Neuronal stem cell (in vitro differentiated cells): ENCODE measurements around the gene CDK1.

Source experiments
- DNase-seq: peaks from one replicate; pipeline ENCODE4 v3.0.0-alpha.2; 2013; ENCODE audit warnings: low spot score
- H2AFZ ChIP-seq: one replicate; pipeline ENCODE4 v1.6.1; 2013; ENCODE audit warnings: mild to moderate bottlenecking, low read length, inconsistent platforms
- H2AK5ac ChIP-seq: 2 replicates; pipeline ENCODE4 v1.6.1; 2013; ENCODE audit warnings: low read depth, mild to moderate bottlenecking, inconsistent platforms, low read length, moderate library complexity, mixed read lengths
- H2BK120ac ChIP-seq: 2 replicates; pipeline ENCODE4 v1.6.1; 2013; ENCODE audit warnings: low read depth, mild to moderate bottlenecking, inconsistent platforms, low read length, moderate library complexity, mixed read lengths
- H2BK12ac ChIP-seq: one replicate; pipeline ENCODE4 v1.6.1; 2013; ENCODE audit warnings: low read length, inconsistent platforms
- H2BK15ac ChIP-seq: 2 replicates; pipeline ENCODE4 v1.6.1; 2013; ENCODE audit warnings: mild to moderate bottlenecking, low read length, inconsistent platforms, mixed read lengths
- H2BK5ac ChIP-seq: one replicate; pipeline ENCODE4 v1.6.1; 2013; ENCODE audit warnings: inconsistent platforms, mild to moderate bottlenecking, low read length, moderate library complexity
- H3K14ac ChIP-seq: one replicate; pipeline ENCODE4 v1.6.1; 2013; ENCODE audit warnings: low read length, inconsistent platforms
- H3K18ac ChIP-seq: 2 replicates; pipeline ENCODE4 v1.6.1; 2013; ENCODE audit warnings: low read length, inconsistent platforms
- H3K23ac ChIP-seq: 2 replicates; pipeline ENCODE4 v1.6.1; 2013; ENCODE audit warnings: low read depth, mild to moderate bottlenecking, mixed read lengths, low read length, inconsistent platforms; ENCODE audit not compliant: poor library complexity
- H3K27ac ChIP-seq: replicated peaks from 3 replicates; pipeline ENCODE4 v1.5.1; 2013; ENCODE audit warnings: low read length, inconsistent platforms
- H3K27me3 ChIP-seq, 3 experiments: 2 replicates each; pipeline ENCODE4 v1.6.1; 2013; ENCODE audit warnings: low read length in 3 of 3, mild to moderate bottlenecking in 2 of 3, inconsistent platforms in 1 of 3, low read depth in 1 of 3, mixed read lengths in 1 of 3, moderate library complexity in 1 of 3; ENCODE audit not compliant: control insufficient read depth in 3 of 3, insufficient read depth in 3 of 3
- H3K36me3 ChIP-seq, 2 donors: replicated peaks in 1 of 2; 2 replicates each; pipeline ENCODE4 v1.6.1; 2013; ENCODE audit warnings: low read length in 2 of 2; ENCODE audit not compliant: control insufficient read depth in 2 of 2, insufficient read depth in 2 of 2
- H3K4ac ChIP-seq: 2 replicates; pipeline ENCODE4 v1.6.1; 2013; ENCODE audit warnings: inconsistent platforms, mild to moderate bottlenecking, low read length, moderate library complexity
- H3K4me1 ChIP-seq, 2 donors: 1 replicate in 1 of 2; 2 replicates in 1 of 2; pipeline ENCODE4 v1.6.1; 2013; ENCODE audit warnings: low read length in 2 of 2, low read depth in 1 of 2; ENCODE audit not compliant: control insufficient read depth in 2 of 2, insufficient read depth in 1 of 2
- H3K4me2 ChIP-seq: one replicate; pipeline ENCODE4 v1.6.1; 2013; ENCODE audit warnings: mild to moderate bottlenecking, low read length, inconsistent platforms; ENCODE audit not compliant: insufficient read depth, poor library complexity, severe bottlenecking
- H3K4me3 ChIP-seq, 2 donors: 2 replicates each; pipeline ENCODE4 v1.5.1; 2013; ENCODE audit warnings: low read length in 2 of 2, mild to moderate bottlenecking in 2 of 2, inconsistent platforms in 1 of 2, moderate library complexity in 1 of 2
- H3K79me1 ChIP-seq: one replicate; pipeline ENCODE4 v1.6.1; 2013; ENCODE audit warnings: low read depth, mild to moderate bottlenecking, inconsistent platforms, low read length, moderate library complexity
- H3K9ac ChIP-seq: one replicate; pipeline ENCODE4 v1.6.1; 2013; ENCODE audit warnings: mild to moderate bottlenecking, low read depth, low read length, inconsistent platforms; ENCODE audit not compliant: poor library complexity
- H3K9me3 ChIP-seq, 2 donors: replicated peaks in 1 of 2; 2 replicates each; pipeline versions ENCODE3 to v1.6.1; 2013; ENCODE audit warnings: low read length in 2 of 2, mild to moderate bottlenecking in 2 of 2, inconsistent platforms in 1 of 2, low read depth in 1 of 2, mixed read lengths in 1 of 2, moderate library complexity in 1 of 2; ENCODE audit not compliant: control insufficient read depth in 2 of 2, insufficient read depth in 1 of 2
- H4K8ac ChIP-seq: one replicate; pipeline ENCODE4 v1.6.1; 2013; ENCODE audit warnings: low read depth, mild to moderate bottlenecking, inconsistent platforms, low read length, moderate library complexity
- H4K91ac ChIP-seq: one replicate; pipeline ENCODE4 v1.6.1; 2013; ENCODE audit warnings: low read length, low read depth, mild to moderate bottlenecking, inconsistent platforms; ENCODE audit not compliant: poor library complexity
- WGBS, 2 donors: extraction: QIAGEN DNeasy Blood & Tissue Kit; methylation state at CpG; one replicate each; pipeline ENCODE4 v1.1.7; 2013; ENCODE audit warnings: missing lambda C conversion rate in 2 of 2, mixed read lengths in 1 of 2; ENCODE audit not compliant: insufficient read length in 2 of 2, insufficient replicate concordance in 1 of 2; ENCODE audit errors: extremely low coverage in 2 of 2; 5-methylcytosine and 5-hydroxymethylcytosine counted together

Gene CDK1

GRCh38 chr10:60795465-60796202 lies 17.4 kb downstream of the CDK1 start:
- no peak for DNase-seq
- Histone ChIP-seq H4K91ac (no peak overlapping the region), H2AK5ac (no peak overlapping the region), H2AFZ (no peak overlapping the region), H2BK15ac (no peak overlapping the region), H2BK12ac (no peak overlapping the region), H3K18ac (no peak overlapping the region), H3K23ac (no peak overlapping the region), H3K4me3 (no peak overlapping the region), H2BK120ac (no peak overlapping the region), H3K27me3 (no peaks in the 10 kb centered on the region), H3K36me3 (peaks cover 11 to 78% of the 10 kb centered on the region in 2 donors), H3K4me1 (no peaks in the 10 kb centered on the region), H3K9ac (no peak overlapping the region), H3K4me2 (no peak overlapping the region), H3K27ac (no peak overlapping the region), H2BK5ac (no peak overlapping the region), H3K14ac (no peak overlapping the region), H3K9me3 (no peaks in the 10 kb centered on the region), H3K4ac (no peak overlapping the region), H3K79me1 (no peaks in the 10 kb centered on the region), H4K8ac (no peak overlapping the region)
- WGBS, 2 donors: no CpG with 5 or more reads among the region's 3 CpGs

- no peak overlapping the region for H3K23ac ChIP-seq
- no peak overlapping the region for H2BK15ac ChIP-seq
- no CpG with 5 or more reads among the region's 1 CpG for WGBS, 2 donors
- H2BK5ac ChIP-seq: no peak overlapping the region
- no peak overlapping the region for H2BK120ac ChIP-seq
- no peak overlapping the region for H3K4me3 ChIP-seq
- H2AFZ ChIP-seq: no peak overlapping the region
- H2BK12ac ChIP-seq: no peak overlapping the region
- no peak overlapping the region for H4K91ac ChIP-seq
- no peaks in the 10 kb centered on the region for H3K79me1 ChIP-seq
- no peak overlapping the region for H2AK5ac ChIP-seq
- no peak overlapping the region for H3K18ac ChIP-seq
- H3K4ac ChIP-seq: no peak overlapping the region
- H3K36me3 ChIP-seq: peaks cover 11 to 69% of the 10 kb centered on the region in 2 donors
- no peaks in the 10 kb centered on the region for H3K27me3 ChIP-seq
- no peaks in the 10 kb centered on the region for H3K9me3 ChIP-seq
- H3K9ac ChIP-seq: no peak overlapping the region
- DNase-seq: no peak
- H3K27ac ChIP-seq: no peak overlapping the region
- H3K14ac ChIP-seq: no peak overlapping the region
- H3K4me1 ChIP-seq: no peaks in the 10 kb centered on the region
- no peak overlapping the region for H4K8ac ChIP-seq
- H3K4me2 ChIP-seq: no peak overlapping the region
Observed at GRCh38 chr10:60796481-60796880, 18.2 kb downstream of the CDK1 start.

- no CpG with 5 or more reads among the region's 6 CpGs for whole genome bisulfite sequencing, 2 donors
- H3K9ac ChIP-seq: no peak overlapping the region
- H3K79me1 ChIP-seq: no peaks in the 10 kb centered on the region
- no peaks in the 10 kb centered on the region for H3K4me1 ChIP-seq
- no peaks in the 10 kb centered on the region for H3K9me3 ChIP-seq
- no peak overlapping the region for H3K23ac ChIP-seq
- H3K36me3 ChIP-seq: peaks cover 11 to 62% of the 10 kb centered on the region in 2 donors
- no peaks in the 10 kb centered on the region for H3K27me3 ChIP-seq
- no peak overlapping the region for H4K91ac ChIP-seq
- no peak overlapping the region for H3K14ac ChIP-seq
- H3K4me2 ChIP-seq: no peak overlapping the region
- H2BK5ac ChIP-seq: no peak overlapping the region
- no peak overlapping the region for H3K18ac ChIP-seq
- H2BK120ac ChIP-seq: no peak overlapping the region
- H2AFZ ChIP-seq: no peak overlapping the region
- no peak overlapping the region for H2BK12ac ChIP-seq
- H3K4ac ChIP-seq: no peak overlapping the region
- no peak overlapping the region for H3K4me3 ChIP-seq
- H2BK15ac ChIP-seq: no peak overlapping the region
- H4K8ac ChIP-seq: no peak overlapping the region
- no peak for DNase-seq
- H2AK5ac ChIP-seq: no peak overlapping the region
- no peak overlapping the region for H3K27ac ChIP-seq
Observed at GRCh38 chr10:60797200-60797599, 18.9 kb downstream of the CDK1 start.

GRCh38 chr10:60798031-60798430 lies 19.8 kb downstream of the CDK1 start:
- no peaks in the 10 kb centered on the region for H3K79me1 ChIP-seq
- no peak for DNase-seq
- WGBS, 2 donors: no CpG with 5 or more reads among the region's 3 CpGs
- no peak overlapping the region for H3K23ac ChIP-seq
- H3K9me3 ChIP-seq: no peaks in the 10 kb centered on the region
- no peak overlapping the region for H3K14ac ChIP-seq
- no peaks in the 10 kb centered on the region for H3K27me3 ChIP-seq
- H3K9ac ChIP-seq: no peak overlapping the region
- H2AFZ ChIP-seq: no peak overlapping the region
- no peak overlapping the region for H2BK12ac ChIP-seq
- H2BK15ac ChIP-seq: no peak overlapping the region
- H3K4ac ChIP-seq: no peak overlapping the region
- no peak overlapping the region for H3K4me2 ChIP-seq
- peaks cover 9 to 54% of the 10 kb centered on the region in 2 donors for H3K36me3 ChIP-seq
- no peak overlapping the region for H4K91ac ChIP-seq
- no peak overlapping the region for H3K4me3 ChIP-seq
- H3K18ac ChIP-seq: no peak overlapping the region
- H3K4me1 ChIP-seq: no peaks in the 10 kb centered on the region
- no peak overlapping the region for H3K27ac ChIP-seq
- H2BK5ac ChIP-seq: no peak overlapping the region
- no peak overlapping the region for H4K8ac ChIP-seq
- H2BK120ac ChIP-seq: no peak overlapping the region
- H2AK5ac ChIP-seq: no peak overlapping the region
